ENCODE data around the gene TAS2R16.

The TAS2R16 gene

DNA sequence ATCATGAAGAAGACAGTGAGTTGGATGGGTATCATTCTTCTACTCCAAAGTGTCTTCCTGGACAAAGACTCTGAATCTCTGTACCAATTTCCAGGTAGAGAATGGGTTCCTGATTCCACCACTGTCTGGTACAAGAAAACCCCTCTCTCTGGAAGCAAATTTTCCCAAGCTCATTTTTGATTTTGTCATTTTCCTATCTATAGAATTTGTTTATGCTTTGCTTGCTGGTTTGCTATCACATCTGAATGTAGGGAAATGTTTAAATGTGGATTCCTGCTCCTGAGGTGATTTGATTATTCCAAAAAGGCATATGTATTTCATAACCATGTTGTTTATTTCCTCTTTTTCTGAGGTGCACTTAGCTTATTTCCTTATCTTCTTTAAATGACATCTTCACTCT lies at the start of gene TAS2R16:
Gene TAS2R16, minus strand, starts transcription at position 101 of the 400 bp plus-strand sequence. Its CDS starts 66 bp downstream, at position 35.
- DNase-seq = no peak

GRCh38 chr7:123043642-123044041 lies 48.1 kb upstream of the TAS2R16 start:
- DNase-seq = no peak

GRCh38 chr7:123041101-123041500 lies 45.6 kb upstream of the TAS2R16 start:
- no peak for DNase-seq

DNA sequence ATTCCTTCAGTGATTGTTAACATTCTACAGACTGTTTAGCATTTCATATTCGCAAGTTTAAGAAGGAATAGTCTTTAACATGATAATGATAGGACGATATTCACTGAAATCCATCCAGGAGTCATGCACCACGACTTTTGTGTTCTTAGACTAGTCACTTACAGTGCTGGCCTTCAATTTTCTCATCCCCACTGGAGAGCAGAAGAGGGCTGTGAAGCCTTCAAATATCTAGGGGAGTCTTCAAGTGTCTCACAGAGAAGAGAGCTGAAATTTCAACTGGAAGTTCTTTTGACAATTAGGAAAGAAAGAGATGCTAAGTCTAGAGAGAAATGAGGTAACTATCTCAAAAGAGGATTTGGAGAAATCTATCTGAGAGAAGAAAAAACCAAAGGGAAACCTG lies 43.8 kb upstream of the TAS2R16 start:
- DNase-seq = no peak

DNA sequence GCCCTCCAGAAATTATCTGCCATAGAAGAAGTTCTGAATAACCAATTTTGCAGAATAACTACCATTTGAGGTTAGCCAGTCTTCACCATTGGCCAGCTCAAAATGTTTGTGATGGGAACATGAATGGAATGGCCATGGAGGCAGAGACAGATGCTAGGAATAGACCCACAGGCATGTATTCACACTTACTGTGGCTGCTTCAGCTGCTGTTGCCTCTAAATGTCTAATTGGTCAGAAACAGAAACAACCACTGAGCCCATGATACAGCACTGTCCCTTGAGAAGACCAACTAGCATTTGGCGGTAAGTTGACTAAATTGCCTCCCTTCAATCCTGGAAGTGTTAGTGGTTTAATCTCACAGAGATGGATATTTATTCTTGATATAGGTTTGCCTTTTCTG lies 38.6 kb upstream of the TAS2R16 start:
- DNase-seq = no peak

- no peak for DNase-seq
Observed at GRCh38 chr7:123030631-123031030, 35.1 kb upstream of the TAS2R16 start.

DNA sequence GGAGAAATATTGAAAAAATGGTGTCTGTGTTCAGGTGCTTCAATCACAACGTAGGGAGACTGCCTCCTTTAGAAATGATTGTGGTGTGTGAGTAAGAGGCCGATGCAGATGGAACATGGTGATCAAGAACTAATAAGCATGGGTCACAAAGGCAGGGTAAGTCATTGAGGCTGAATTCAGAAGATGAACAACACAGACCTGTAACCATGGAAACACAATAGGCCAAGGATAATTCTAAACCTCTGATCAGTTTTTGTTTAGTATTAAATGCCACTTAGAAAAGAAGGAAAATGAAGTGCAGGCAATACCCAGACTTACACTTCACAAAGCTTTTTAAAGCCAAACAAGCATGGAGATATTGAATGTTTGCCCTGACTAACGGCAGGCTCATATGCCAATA lies 32.8 kb upstream of the TAS2R16 start:
- DNase-seq = no peak

GRCh38 chr7:123026251-123026650 lies 30.8 kb upstream of the TAS2R16 start:
- no peak for DNase-seq

DNA sequence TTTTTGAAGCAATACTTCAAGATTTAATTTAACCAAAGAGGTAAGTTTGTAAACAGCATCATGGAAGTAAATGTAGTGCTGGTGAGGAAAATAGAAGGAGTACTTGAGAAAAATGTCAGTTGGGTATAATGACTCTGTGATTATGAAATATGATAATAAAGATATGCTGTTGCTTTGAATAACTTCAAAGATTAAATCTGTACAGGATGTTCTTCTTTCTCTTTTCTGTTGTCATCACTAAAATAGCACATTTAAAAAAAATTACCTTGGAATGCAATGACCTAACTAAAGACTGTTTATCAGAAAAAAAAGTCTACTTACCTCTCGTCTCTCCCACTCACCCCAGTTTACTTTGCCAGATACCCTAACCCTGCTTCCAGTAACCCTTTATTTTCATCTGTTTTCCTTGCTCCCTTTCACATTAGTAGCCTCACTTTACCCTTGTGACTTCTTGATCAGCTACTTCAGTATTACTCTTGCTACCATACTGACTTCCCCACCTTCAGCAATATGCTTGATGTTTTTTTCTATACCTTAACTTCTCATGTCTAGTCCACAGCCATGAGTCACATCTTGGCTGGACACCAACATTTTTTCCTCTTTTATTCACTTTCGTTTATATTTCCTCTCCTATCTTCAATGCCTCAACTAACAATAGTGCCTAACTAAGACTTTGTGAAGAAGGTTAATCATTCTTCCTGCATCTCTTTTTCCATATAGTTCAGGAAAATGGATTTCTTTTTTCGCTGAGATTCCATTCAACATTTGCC lies 29.7 kb upstream of the TAS2R16 start:
- no peak for DNase-seq

DNA sequence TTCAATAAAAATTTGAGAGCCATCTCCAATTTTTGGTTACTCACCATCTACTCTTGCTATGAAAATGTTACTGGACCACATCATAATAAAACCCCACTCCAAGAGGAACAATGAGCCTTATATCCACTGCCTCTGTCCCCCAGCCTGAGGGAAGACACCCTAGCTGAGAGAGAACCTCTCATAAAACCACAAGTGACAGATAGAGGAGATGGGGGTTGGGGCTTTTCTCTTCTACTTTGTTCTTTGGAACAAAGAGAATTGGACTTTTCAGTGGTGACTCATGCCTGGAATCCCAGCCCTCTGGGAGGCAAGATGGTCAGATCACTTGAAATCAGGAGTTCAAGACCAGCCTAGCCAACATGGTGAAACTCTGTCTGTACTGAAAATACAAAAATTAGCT lies 27.6 kb upstream of the TAS2R16 start:
- DNase-seq = no peak

DNA sequence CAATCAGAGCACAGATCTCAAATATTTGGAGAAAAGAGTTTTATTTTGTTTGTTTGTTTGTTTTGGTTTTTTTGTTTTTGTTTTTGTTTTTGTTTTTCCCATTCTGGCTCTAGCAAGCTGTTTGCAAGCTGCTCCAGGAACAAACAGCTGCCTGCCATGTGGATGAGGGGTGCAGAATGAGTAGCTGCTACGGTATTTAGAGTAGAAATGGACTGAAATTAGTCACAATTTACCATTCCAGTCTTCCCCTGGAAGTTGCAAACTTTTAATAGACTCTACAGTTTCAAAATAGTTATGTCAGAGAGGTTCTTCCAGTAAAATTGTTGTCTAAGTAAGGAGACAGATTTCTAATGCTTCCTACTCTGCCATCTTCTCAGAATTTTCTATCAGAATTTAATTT lies 27.1 kb upstream of the TAS2R16 start:
- no peak for DNase-seq

DNA sequence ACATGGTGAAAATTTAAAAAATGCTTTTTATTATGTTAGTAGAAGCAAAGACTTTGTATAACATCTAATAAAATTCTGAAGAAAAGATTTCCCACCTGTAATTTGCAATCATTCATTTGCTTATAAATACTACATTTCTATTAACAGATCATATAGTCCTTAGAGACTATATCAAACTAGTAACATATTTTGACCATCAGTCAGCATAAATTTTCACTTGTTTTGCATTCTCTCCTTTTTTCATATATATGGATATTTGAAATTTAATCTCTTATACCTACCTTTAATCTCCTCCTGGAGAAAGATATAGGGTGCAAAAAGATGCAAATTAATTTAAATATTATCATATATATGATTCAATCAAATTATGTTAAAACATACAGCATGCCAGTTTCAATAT lies 16.9 kb upstream of the TAS2R16 start:
- DNase-seq = no peak

GRCh38 chr7:123011766-123012369 lies 16.4 kb upstream of the TAS2R16 start:
- DNase-seq = no peak

GRCh38 chr7:123004931-123005330 lies 9.4 kb upstream of the TAS2R16 start:
- no peak for DNase-seq

- DNase-seq = no peak
Observed at GRCh38 chr7:123003539-123004126, 8.1 kb upstream of the TAS2R16 start.

- DNase-seq = no peak
Observed at GRCh38 chr7:122989577-122989976, 5.9 kb downstream of the TAS2R16 start.

- no peak for DNase-seq
Observed at GRCh38 chr7:122989041-122989440, 6.5 kb downstream of the TAS2R16 start.

GRCh38 chr7:122988333-122988732 lies 7.2 kb downstream of the TAS2R16 start:
- no peak for DNase-seq

- DNase-seq = no peak
Observed at GRCh38 chr7:122987463-122987862, 8.0 kb downstream of the TAS2R16 start.

GRCh38 chr7:122984021-122984420 lies 11.5 kb downstream of the TAS2R16 start:
- no peak for DNase-seq

- no peak for DNase-seq
Observed at GRCh38 chr7:122983261-122983660, 12.2 kb downstream of the TAS2R16 start.

GRCh38 chr7:122975341-122975740 lies 20.2 kb downstream of the TAS2R16 start:
- no peak for DNase-seq

GRCh38 chr7:122974229-122974628 lies 21.3 kb downstream of the TAS2R16 start:
- no peak for DNase-seq

DNA sequence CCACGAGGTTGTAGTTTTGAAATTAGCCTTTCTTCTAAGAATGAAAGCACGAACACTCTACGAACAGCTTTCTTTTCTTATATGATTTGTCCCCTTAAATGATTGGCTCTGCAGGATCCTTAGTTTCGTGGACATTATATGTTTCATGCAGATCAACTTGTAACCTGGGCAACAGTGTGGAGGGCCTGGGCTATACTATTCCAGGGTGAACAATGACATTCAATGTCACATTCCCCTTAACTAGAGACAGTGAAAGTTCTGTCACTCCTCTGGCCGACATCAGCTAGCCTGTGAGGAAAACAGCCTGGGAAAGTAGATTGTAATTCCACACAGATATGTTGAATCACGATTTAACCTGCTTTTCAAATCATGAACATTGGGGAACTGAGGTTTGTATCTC lies 23.4 kb downstream of the TAS2R16 start:
- DNase-seq = no peak

Data from activated CD8-positive, alpha-beta memory T cell treated with anti-CD3 and anti-CD28 coated beads, Interleukin-2, amount 50 U/mL, for 4 hours (primary cell).